Cardiac muscle cell (in vitro differentiated cells and primary cell): ENCODE results near the gene CLCN3. TPM values are rescaled to one million over a fixed set of nuclear protein-coding genes. Genes with fewer than 3 reads are reported as not detected.
"Not testable (repeated sequence)": the region's sequence is repeated elsewhere in the genome, so short reads cannot be mapped to it uniquely, and the experiment has no call there.

Experiments used
- DNase-seq, 2 donors: peaks; one replicate each; pipeline versions ENCODE4 v3.0.0 to v3.0.0-alpha.2; 2010 to 2017; ENCODE audit warnings: low read depth in 1 of 2, low spot score in 1 of 2
- H3K27ac ChIP-seq: fragments of 200-600 bp; sonication (generic); 2 replicates; pipeline ENCODE4 v1.5.1; 2016
- H3K27me3 ChIP-seq: fragments of 200-600 bp; sonication (generic); 2 replicates; pipeline ENCODE4 v1.6.0; 2016; ENCODE audit warnings: control low read depth
- H3K36me3 ChIP-seq: fragments of 200-600 bp; sonication (generic); 2 replicates; pipeline ENCODE4 v1.5.1; 2016; ENCODE audit warnings: control low read depth
- H3K4me1 ChIP-seq: fragments of 200-600 bp; sonication (generic); 2 replicates; pipeline ENCODE4 v1.8.1; 2017; ENCODE audit warnings: low read depth, mild to moderate bottlenecking, mixed run types
- H3K4me3 ChIP-seq: fragments of 200-600 bp; sonication (generic); 2 replicates; pipeline ENCODE4 v1.5.1; 2016; ENCODE audit warnings: mild to moderate bottlenecking
- H3K9me3 ChIP-seq: fragments of 200-600 bp; sonication (generic); 2 replicates; pipeline ENCODE4 v1.5.1; 2017; ENCODE audit warnings: low read depth, mild to moderate bottlenecking, control low read depth
- CTCF ChIP-seq: IDR thresholded peaks from 2 replicates; pipeline ENCODE4 v1.5.1; 2012; ENCODE audit warnings: low read depth, mild to moderate bottlenecking, low read length
- polyA plus RNA-seq: library from polyadenylated mRNA; unstranded; fragments of >200 nt; fragmentation: Nextera tagmentation; extraction: Ambion mirVana; gene quantifications from 2 replicates; pipeline ENCODE4 v1.2.1, GENCODE V29; 2016
- total RNA-seq: library from RNA; depleted of rRNA; stranded (reverse); fragments of >200 nt; gene quantifications from 2 replicates; pipeline ENCODE4 v1.2.3, GENCODE V29; 2016

Gene CLCN3
- total and polyA plus RNA-seq, 2 experiments from 2014 or later = 22.4 to 48.7 TPM

GRCh38 chr4:169720529-169720928 lies 100.2 kb downstream of the CLCN3 start:
- DNase-seq = no peak
- no peak overlapping the region for H3K4me3 ChIP-seq
- H3K27ac ChIP-seq = no peak overlapping the region
- no peaks in the 10 kb centered on the region for H3K36me3 ChIP-seq
- H3K27me3 ChIP-seq = no peaks in the 10 kb centered on the region
- no peak for TF ChIP-seq CTCF
- H3K9me3 ChIP-seq = no peaks in the 10 kb centered on the region
- no peaks in the 10 kb centered on the region for H3K4me1 ChIP-seq

- no peak overlapping the region for H3K27ac ChIP-seq
- H3K36me3 ChIP-seq = no peaks in the 10 kb centered on the region
- H3K4me1 ChIP-seq = no peaks in the 10 kb centered on the region
- peak; percentile 25 for TF ChIP-seq CTCF
- peak; percentile 7 to 27 for DNase-seq
- no peaks in the 10 kb centered on the region for H3K9me3 ChIP-seq
- no peak overlapping the region for H3K4me3 ChIP-seq
- no peaks in the 10 kb centered on the region for H3K27me3 ChIP-seq
Observed at GRCh38 chr4:169723207-169723965, 103.0 kb downstream of the CLCN3 start.

GRCh38 chr4:169724260-169724659 lies 103.9 kb downstream of the CLCN3 start:
- Histone ChIP-seq H3K27ac (no peak overlapping the region), H3K9me3 (no peaks in the 10 kb centered on the region), H3K4me3 (no peak overlapping the region), H3K27me3 (no peaks in the 10 kb centered on the region), H3K4me1 (no peaks in the 10 kb centered on the region), H3K36me3 (no peaks in the 10 kb centered on the region)
- DNase-seq = peak in 1 of 2 donors; percentile 63
- TF ChIP-seq CTCF = no peak

- no peaks in the 10 kb centered on the region for H3K9me3 ChIP-seq
- no peak overlapping the region for H3K27ac ChIP-seq
- H3K4me1 ChIP-seq = no peaks in the 10 kb centered on the region
- no peak overlapping the region for H3K4me3 ChIP-seq
- H3K36me3 ChIP-seq = peaks cover 11% of the 10 kb centered on the region
- no peaks in the 10 kb centered on the region for H3K27me3 ChIP-seq
- no peak for DNase-seq
- TF ChIP-seq CTCF = no peak
Observed at GRCh38 chr4:169727616-169728015, 107.2 kb downstream of the CLCN3 start.

GRCh38 chr4:169730564-169730963 lies 110.2 kb downstream of the CLCN3 start:
- H3K4me1 ChIP-seq = no peaks in the 10 kb centered on the region
- no peak for TF ChIP-seq CTCF
- no peaks in the 10 kb centered on the region for H3K27me3 ChIP-seq
- H3K36me3 ChIP-seq = peaks cover 11% of the 10 kb centered on the region
- DNase-seq = no peak
- H3K9me3 ChIP-seq = no peaks in the 10 kb centered on the region
- no peak overlapping the region for H3K27ac ChIP-seq
- H3K4me3 ChIP-seq = no peak overlapping the region

GRCh38 chr4:169738604-169739003 lies 118.2 kb downstream of the CLCN3 start:
- H3K4me3 ChIP-seq, H3K4me1 ChIP-seq, H3K27ac ChIP-seq, H3K27me3 ChIP-seq, DNase-seq, H3K9me3 ChIP-seq: not testable (repeated sequence)
- H3K36me3 ChIP-seq = peaks cover 12% of the 10 kb centered on the region
